HCT116 (cell line): ENCODE data around the gene KCTD10. TPM values are rescaled to one million over a fixed set of nuclear protein-coding genes. Genes with fewer than 3 reads are reported as not detected.
"Not testable (repeated sequence)": the region's sequence is repeated elsewhere in the genome, so short reads cannot be mapped to it uniquely, and the experiment has no call there.

Experiments
- ATAC-seq: fragments of 200-7000 bp; cut with Tn5 transposase; 2 replicates; pipeline ENCODE4 v1.9.1; 2020; ENCODE audit warnings: mild to moderate bottlenecking, moderate library complexity
- BruUV-seq: library from RNA; stranded (reverse); fragments of 400-500 nt; replicated peaks from 2 replicates; lab custom pipeline; 2021; lab: Mats Ljungman, UMichigan
- CTCF ChIA-PET: fragments of 300-600 bp; sonication (Branson Sonifier 250); formaldehyde crosslinking; loops from one replicate; lab custom pipeline; 2021; ENCODE audit warnings: antibody characterized with exemption; lab: Charles Lee
- POLR2A ChIA-PET: fragments of 300-600, 350-600 bp; sonication (Branson Sonifier 250); formaldehyde crosslinking; loops from one replicate; lab custom pipeline; 2021; ENCODE audit warnings: antibody characterized with exemption; lab: Charles Lee
- RAD21 ChIA-PET, 2 experiments: fragments of 300-600 bp; sonication (Branson Sonifier 250); formaldehyde crosslinking; loops; one replicate each; lab custom pipeline; 2023; ENCODE audit warnings: low total read pairs in 2 of 2; ENCODE audit not compliant: uncharacterized antibody in 2 of 2, unreplicated experiment in 2 of 2, low non-redundant PET in 1 of 2; lab: Charles Lee
- DNase-seq: peaks from one replicate; pipeline ENCODE4 v3.0.0-alpha.2; 2010; ENCODE audit warnings: low read depth, low spot score
- H2AFZ ChIP-seq: fragments of 200-600 bp; shearing (Covaris generic), sonication (generic); 2 replicates; pipeline ENCODE4 v1.6.1; 2017; ENCODE audit warnings: low read depth, mixed run types, mixed read lengths, antibody characterized with exemption, low read length; ENCODE audit not compliant: poor library complexity, severe bottlenecking
- H3K27ac ChIP-seq: 2 replicates; pipeline ENCODE4 v1.5.1; 2012; ENCODE audit warnings: low read depth, low read length
- H3K27me3 ChIP-seq: fragments of 200-600 bp; sonication (generic); 2 replicates; pipeline ENCODE4 v1.6.1; 2016; ENCODE audit warnings: mixed run types, low read length, mixed read lengths; ENCODE audit not compliant: insufficient read depth
- H3K36me3 ChIP-seq, 2 experiments: fragments of 200-500 bp in 1 of 2; fragments of 200-600 bp in 1 of 2; sonication (Bioruptor generic) in 1 of 2; sonication (generic) in 1 of 2; 2 replicates each; pipeline versions ENCODE4 v1.5.1 to v1.6.1; 2014 to 2016; ENCODE audit warnings: low read length in 2 of 2, inconsistent platforms in 1 of 2, mixed read lengths in 1 of 2, mixed run types in 1 of 2; ENCODE audit not compliant: insufficient read depth in 2 of 2, control insufficient read depth in 1 of 2
- H3K4me1 ChIP-seq, 2 experiments: fragments of 200-600 bp in 1 of 2; sonication (generic) in 1 of 2; 2 replicates each; pipeline versions ENCODE4 v1.5.1 to v1.6.1; 2012 to 2017; ENCODE audit warnings: low read length in 2 of 2, inconsistent platforms in 1 of 2, mild to moderate bottlenecking in 1 of 2, mixed read lengths in 1 of 2, mixed run types in 1 of 2, moderate library complexity in 1 of 2; ENCODE audit not compliant: insufficient read depth in 2 of 2, control insufficient read depth in 1 of 2
- H3K4me2 ChIP-seq: fragments of 200-600 bp; sonication (generic); 2 replicates; pipeline ENCODE4 v1.6.1; 2017; ENCODE audit warnings: mixed run types, low read length, mixed read lengths
- H3K4me3 ChIP-seq, 2 experiments: fragments of 200-600 bp in 1 of 2; sonication (generic) in 1 of 2; replicated peaks in 1 of 2; 2 replicates each; pipeline ENCODE4 v1.5.1; 2011 to 2016; ENCODE audit warnings: low read length in 2 of 2, control low read depth in 1 of 2, low read depth in 1 of 2, mild to moderate bottlenecking in 1 of 2, mixed read lengths in 1 of 2, mixed run types in 1 of 2
- H3K79me2 ChIP-seq: fragments of 200-600 bp; sonication (generic); 2 replicates; pipeline ENCODE4 v1.6.1; 2017; ENCODE audit warnings: mild to moderate bottlenecking, mixed run types, low read length, moderate library complexity, mixed read lengths; ENCODE audit not compliant: insufficient read depth
- H3K9ac ChIP-seq: fragments of 200-600 bp; sonication (generic); 2 replicates; pipeline ENCODE4 v1.6.1; 2016; ENCODE audit warnings: low read length, mixed read lengths
- H3K9me2 ChIP-seq: fragments of 200-600 bp; sonication (generic), shearing (Covaris generic); 2 replicates; pipeline ENCODE4 v1.6.1; 2017; ENCODE audit warnings: mixed run types, mild to moderate bottlenecking, moderate library complexity; ENCODE audit not compliant: insufficient read depth
- H3K9me3 ChIP-seq, 2 experiments: fragments of 200-500 bp in 1 of 2; fragments of 200-600 bp in 1 of 2; sonication (Bioruptor generic) in 1 of 2; sonication (generic) in 1 of 2; 2 replicates each; pipeline ENCODE4 v1.6.1; 2014 to 2017; ENCODE audit warnings: low read length in 2 of 2, mixed read lengths in 2 of 2, inconsistent platforms in 1 of 2, low read depth in 1 of 2, mild to moderate bottlenecking in 1 of 2, mixed run types in 1 of 2, moderate library complexity in 1 of 2; ENCODE audit not compliant: control insufficient read depth in 1 of 2, insufficient read depth in 1 of 2
- H4K20me1 ChIP-seq: fragments of 200-600 bp; sonication (generic), shearing (Covaris generic); 2 replicates; pipeline ENCODE4 v1.6.1; 2017; ENCODE audit warnings: mixed run types, mild to moderate bottlenecking, moderate library complexity; ENCODE audit not compliant: insufficient read depth
- intact Hi-C: fragments of 100-400 bp; cut with micrococcal nuclease; formaldehyde crosslinking; loops from 2 replicates; pipeline ENCODE4 v1.10.0; 2022
- total RNA-seq: library from RNA; stranded (reverse); gene quantifications from one replicate; pipeline ENCODE4 v1.2.1, GENCODE V29; 2021; ENCODE audit not compliant: unreplicated experiment

The KCTD10 gene
- total RNA-seq, 1 experiment from 2014 or later = 34.7 TPM

GRCh38 chr12:109406147-109406546 is 71.0 kb downstream of the KCTD10 start:
- H3K79me2 ChIP-seq, intact Hi-C loops, H3K9ac ChIP-seq, H3K9me3 ChIP-seq, H2AFZ ChIP-seq, H3K36me3 ChIP-seq, BruUV-seq, POLR2A ChIA-PET, H4K20me1 ChIP-seq, DNase-seq, H3K4me3 ChIP-seq, ATAC-seq, H3K27ac ChIP-seq, H3K4me2 ChIP-seq, H3K9me2 ChIP-seq, H3K4me1 ChIP-seq, RAD21 ChIA-PET: not testable (repeated sequence)
- CTCF ChIA-PET = interaction anchor here (0.9 to 1.4 kb wide), 3 partner anchors 12 to 22 kb away, joined by 3 read pairs; no protein-coding TSS in a partner anchor
- H3K27me3 ChIP-seq = peaks cover 16% of the 10 kb centered on the region; the same call in 1 of the 2 replicates

GRCh38 chr12:109404841-109405240 is 72.3 kb downstream of the KCTD10 start:
- intact Hi-C loops, H3K9ac ChIP-seq, H3K9me2 ChIP-seq, BruUV-seq, DNase-seq, ATAC-seq, H3K36me3 ChIP-seq, H2AFZ ChIP-seq, H4K20me1 ChIP-seq, POLR2A ChIA-PET, H3K27ac ChIP-seq, H3K79me2 ChIP-seq, RAD21 ChIA-PET, H3K4me1 ChIP-seq, H3K4me3 ChIP-seq, H3K9me3 ChIP-seq, H3K4me2 ChIP-seq: not testable (repeated sequence)
- CTCF ChIA-PET = interaction anchor here (0.6 kb wide), 1 partner anchor 415 kb away, joined by 3 read pairs; no protein-coding TSS in a partner anchor
- peaks cover 20% of the 10 kb centered on the region for H3K27me3 ChIP-seq

Other genes with a start within 250 kb of the KCTD10 start
- gene FOXN4, start 168.0 kb downstream of the KCTD10 start, total RNA-seq = 0.52 TPM
- not detected for gene MYO1H, start 129.4 kb downstream of the KCTD10 start, total RNA-seq
- gene UBE3B, start 334 bp upstream of the KCTD10 start, total RNA-seq = 28.9 TPM
- gene MMAB, start 96.2 kb upstream of the KCTD10 start, total RNA-seq = 34.9 TPM
- 17.3 TPM for gene MVK, start 96.5 kb upstream of the KCTD10 start, total RNA-seq
- 3.7 TPM for gene FAM222A, start 236.5 kb upstream of the KCTD10 start, total RNA-seq